GM23338 (cell line): ENCODE measurements around the gene IVL. TPM values are rescaled to one million over a fixed set of nuclear protein-coding genes. Genes with fewer than 3 reads are reported as not detected.

Experiments
- ATAC-seq: fragments of 200-7000 bp; cut with Tn5 transposase; 3 replicates; pipeline ENCODE4 v1.9.1; 2020
- DNase-seq: peaks from one replicate; pipeline ENCODE4 v3.0.0-alpha.2; 2015; ENCODE audit warnings: low spot score
- H2AFZ ChIP-seq: fragments of 200-600 bp; sonication (generic); 2 replicates; pipeline ENCODE4 v1.8.0; 2016; ENCODE audit warnings: antibody characterized with exemption, mild to moderate bottlenecking, moderate library complexity
- H3F3A ChIP-seq: fragments of 200-600 bp; sonication (generic); replicated peaks from 2 replicates; pipeline ENCODE4 v1.8.0; 2017; ENCODE audit warnings: antibody characterized with exemption, mixed run types, low read depth
- H3K27ac ChIP-seq: fragments of 200-600 bp; sonication (generic); 2 replicates; pipeline ENCODE4 v1.6.1; 2016; ENCODE audit warnings: low read depth
- H3K27me3 ChIP-seq: fragments of 200-600 bp; sonication (generic); 2 replicates; pipeline ENCODE4 v1.8.0; 2016; ENCODE audit warnings: mild to moderate bottlenecking, mixed run types, moderate library complexity; ENCODE audit not compliant: insufficient read depth
- H3K36me3 ChIP-seq: fragments of 200-600 bp; sonication (generic); 2 replicates; pipeline ENCODE4 v1.8.0; 2016; ENCODE audit warnings: mild to moderate bottlenecking; ENCODE audit not compliant: insufficient read depth
- H3K4me1 ChIP-seq: fragments of 200-600 bp; sonication (generic); 2 replicates; pipeline ENCODE4 v1.8.0; 2016; ENCODE audit warnings: mild to moderate bottlenecking, moderate library complexity; ENCODE audit not compliant: insufficient read depth
- H3K4me2 ChIP-seq: fragments of 200-600 bp; sonication (generic); 2 replicates; pipeline ENCODE4 v1.7.1; 2017; ENCODE audit warnings: mixed run types
- H3K4me3 ChIP-seq: fragments of 200-600 bp; sonication (generic); 2 replicates; pipeline ENCODE4 v1.6.1; 2016; ENCODE audit warnings: mixed run types
- H3K79me2 ChIP-seq: fragments of 200-600 bp; sonication (generic); replicated peaks from 2 replicates; pipeline ENCODE4 v1.8.0; 2017; ENCODE audit warnings: mild to moderate bottlenecking; ENCODE audit not compliant: insufficient read depth
- H3K9me2 ChIP-seq: fragments of 200-600 bp; sonication (generic); 2 replicates; pipeline ENCODE4 v1.8.0; 2017; ENCODE audit not compliant: insufficient read depth
- H4K20me1 ChIP-seq: fragments of 200-600 bp; sonication (generic); replicated peaks from 2 replicates; pipeline ENCODE4 v1.8.0; 2017; ENCODE audit warnings: mild to moderate bottlenecking; ENCODE audit not compliant: insufficient read depth
- H3K27ac Mint-ChIP-seq: 2 replicates; pipeline ENCODE4 v1.8.0; 2020; ENCODE audit warnings: inconsistent platforms, mild to moderate bottlenecking, moderate library complexity, mixed read lengths
- H3K27me3 Mint-ChIP-seq: 3 replicates; pipeline ENCODE4 v1.8.0; 2022; ENCODE audit warnings: low read depth, mild to moderate bottlenecking, moderate library complexity, mixed read lengths, inconsistent platforms; ENCODE audit not compliant: insufficient read depth, poor library complexity
- H3K36me3 Mint-ChIP-seq: 3 replicates; pipeline ENCODE4 v1.8.0; 2021; ENCODE audit warnings: low read depth, mild to moderate bottlenecking, inconsistent platforms, moderate library complexity, mixed read lengths
- H3K4me1 Mint-ChIP-seq: 3 replicates; pipeline ENCODE4 v1.8.0; 2020; ENCODE audit warnings: mild to moderate bottlenecking, inconsistent platforms, mixed read lengths
- H3K4me3 Mint-ChIP-seq: 3 replicates; pipeline ENCODE4 v1.8.0; 2021; ENCODE audit warnings: moderate library complexity, mild to moderate bottlenecking, inconsistent platforms, mixed read lengths
- H3K9me3 Mint-ChIP-seq: 3 replicates; pipeline ENCODE4 v1.8.0; 2020; ENCODE audit warnings: moderate library complexity, mild to moderate bottlenecking, inconsistent platforms, mixed read lengths
- CREB1 ChIP-seq: fragments of 250-450 bp; sonication (Bioruptor Pico); IDR thresholded peaks from 2 replicates; pipeline ENCODE4 v1.5.0; 2020; ENCODE audit warnings: low read depth, mild to moderate bottlenecking, moderate library complexity
- CTCF ChIP-seq, 2 experiments: fragments of 200-600 bp in 1 of 2; sonication (generic) in 1 of 2; conservative IDR thresholded peaks; 2 replicates each; pipeline versions ENCODE4 v1.5.1 to v1.6.1; 2016 to 2017; ENCODE audit warnings: antibody characterized with exemption in 2 of 2, low read depth in 2 of 2, mild to moderate bottlenecking in 2 of 2, moderate library complexity in 1 of 2
- ETS1 ChIP-seq: IDR thresholded peaks from 2 replicates; pipeline ENCODE4 v1.6.1; 2016; ENCODE audit warnings: antibody characterized with exemption
- EZH2 ChIP-seq: fragments of 200-600 bp; sonication (generic); IDR thresholded peaks from one replicate; pipeline ENCODE4 v1.8.0; 2017; ENCODE audit warnings: antibody characterized with exemption, mild to moderate bottlenecking, low read depth; ENCODE audit not compliant: unreplicated experiment
- EZH2phosphoT487 ChIP-seq: fragments of 200-600 bp; sonication (generic); IDR thresholded peaks from one replicate; pipeline ENCODE4 v1.8.1; 2018; ENCODE audit warnings: antibody characterized with exemption; ENCODE audit not compliant: unreplicated experiment
- ZNF114 ChIP-seq: fragments of 250-450 bp; sonication (Bioruptor Pico); IDR thresholded peaks from 2 replicates; pipeline ENCODE4 v1.5.0; 2020; ENCODE audit warnings: mild to moderate bottlenecking, moderate library complexity
- ZNF462 ChIP-seq: fragments of 250-450 bp; sonication (Bioruptor Pico); IDR thresholded peaks from 2 replicates; pipeline ENCODE4 v1.5.0; 2020; ENCODE audit warnings: mild to moderate bottlenecking, moderate library complexity
- polyA plus RNA-seq: library from polyadenylated mRNA; unstranded; fragments of >200 nt; fragmentation: Nextera tagmentation; extraction: Ambion mirVana; gene quantifications from 2 replicates; pipeline ENCODE4 v1.2.1, GENCODE V29; 2016
- total RNA-seq: library from RNA; depleted of rRNA; stranded (reverse); fragments of >200 nt; shearing (Covaris generic); gene quantifications from 2 replicates; pipeline ENCODE4 v1.2.3, GENCODE V29; 2014

IVL gene
- total and polyA plus RNA-seq, 2 experiments from 2014 or later = not detected

GRCh38 chr1:152912900-152913299 lies 4.6 kb downstream of the IVL start (continued):
- TF ChIP-seq ZNF462 (CRISPR knock-in tag) = no peak
- TF ChIP-seq EZH2 = no peak

- ATAC-seq = peak; percentile 77
- H3K27me3 Mint-ChIP-seq = no peaks in the 10 kb centered on the region
- TF ChIP-seq EZH2 (no peak), EZH2phosphoT487 (no peak), ZNF114 (no peak), CREB1 (no peak), CTCF (conservative IDR thresholded peaks at IDR 0.05; ENCODE audit: low read depth in 2 of 2) (peak; percentile 51 to 73), ETS1 (no peak)
Measured at GRCh38 chr1:152917794-152918193, 9.4 kb downstream of the IVL start.

More at GRCh38 chr1:152917794-152918193, 9.4 kb downstream of the IVL start:
- no peaks in the 10 kb centered on the region for H4K20me1 ChIP-seq
- H3F3A ChIP-seq = no peaks in the 10 kb centered on the region
- H3K4me3 Mint-ChIP-seq = no peak overlapping the region
- H3K27ac Mint-ChIP-seq = no peak overlapping the region
- H2AFZ ChIP-seq = no peak overlapping the region
- H3K36me3 Mint-ChIP-seq = no peaks in the 10 kb centered on the region
- H3K4me1 Mint-ChIP-seq = peaks cover 2% of the 10 kb centered on the region; the same call in 1 of the 3 replicates
- no peak overlapping the region for H3K4me3 ChIP-seq
- H3K27me3 ChIP-seq = no peaks in the 10 kb centered on the region
- peak; percentile 72 for DNase-seq
- H3K4me1 ChIP-seq = no peaks in the 10 kb centered on the region
- no peaks in the 10 kb centered on the region for H3K9me3 Mint-ChIP-seq
- no peaks in the 10 kb centered on the region for H3K79me2 ChIP-seq
- H3K4me2 ChIP-seq = no peak overlapping the region
- no peaks in the 10 kb centered on the region for H3K36me3 ChIP-seq
- H3K27ac ChIP-seq = no peak overlapping the region
- no peaks in the 10 kb centered on the region for H3K9me2 ChIP-seq
